Naive thymus-derived CD8-positive, alpha-beta T cell (primary cell): Measurements from ENCODE around the gene FLVCR1. TPM values are rescaled to one million over a fixed set of nuclear protein-coding genes. Genes with fewer than 3 reads are reported as not detected.

Experiments used
- ATAC-seq, 2 donors: fragments of 150-1000 bp; cut with Tn5 transposase in 1 of 2; sonication (Bioruptor Pico), chemical (Tn5 transposase) in 1 of 2; 1 replicate in 1 of 2; 2 replicates in 1 of 2; pipeline ENCODE4 v1.10.0; 2021; ENCODE audit warnings: mild to moderate bottlenecking in 2 of 2, moderate library complexity in 2 of 2
- POLR2A ChIA-PET: fragments of 350-600 bp; sonication (Branson Sonifier 250); formaldehyde crosslinking; loops from one replicate; lab custom pipeline; 2021; ENCODE audit warnings: antibody characterized with exemption; lab: Charles Lee
- DNase-seq, 10 donors: peaks; one replicate each; pipeline versions ENCODE4 v3.0.0 to v3.0.0-alpha.2; 2020 to 2022
- H3K27ac Mint-ChIP-seq, 10 donors: one replicate each; pipeline ENCODE4 v1.8.0; 2020 to 2022; ENCODE audit warnings: mild to moderate bottlenecking in 10 of 10, mixed read lengths in 10 of 10, moderate library complexity in 4 of 10, inconsistent platforms in 1 of 10
- H3K27me3 Mint-ChIP-seq, 5 donors: one replicate each; pipeline ENCODE4 v1.8.0; 2021 to 2022; ENCODE audit warnings: mixed read lengths in 5 of 5
- H3K36me3 Mint-ChIP-seq, 3 donors: one replicate each; pipeline ENCODE4 v1.8.0; 2020 to 2022; ENCODE audit warnings: mixed read lengths in 3 of 3, mild to moderate bottlenecking in 2 of 3, inconsistent platforms in 1 of 3
- H3K4me1 Mint-ChIP-seq, 4 donors: one replicate each; pipeline ENCODE4 v1.8.0; 2021 to 2022; ENCODE audit warnings: mixed read lengths in 4 of 4
- H3K4me3 Mint-ChIP-seq, 10 donors: one replicate each; pipeline ENCODE4 v1.8.0; 2020 to 2022; ENCODE audit warnings: mild to moderate bottlenecking in 10 of 10, mixed read lengths in 10 of 10, moderate library complexity in 6 of 10, inconsistent platforms in 1 of 10
- H3K9me3 Mint-ChIP-seq, 9 donors: one replicate each; pipeline ENCODE4 v1.8.0; 2020 to 2022; ENCODE audit warnings: mixed read lengths in 9 of 9, mild to moderate bottlenecking in 3 of 9, inconsistent platforms in 1 of 9, moderate library complexity in 1 of 9
- polyA plus RNA-seq, 3 donors: library from polyadenylated mRNA; unstranded; fragments of 300-500 nt; fragmentation: Illumina TruSeq; gene quantifications; one replicate each; pipeline ENCODE4 v1.2.3, GENCODE V29; 2021
- total RNA-seq, 8 experiments: library from RNA in 2 of 8; stranded (reverse) in 2 of 8; gene quantifications; one replicate each; pipeline ENCODE4 v1.2.3 and lab custom pipeline; 2021 to 2026

Gene FLVCR1
- total RNA-seq = 10 to 100 TPM; 10.7 to 15.0 TPM
- polyA plus RNA-seq = 1 to 10 TPM; 1.1 to 1.9 (median 1.2) TPM
- 7.9 to 25.1 (median 17.8) reads per million in 6 experiments for total RNA-seq (lab: John Stamatoyannopoulos, UW)

GRCh38 chr1:212857992-212858460 lies at the start of gene FLVCR1:
Gene FLVCR1, plus strand, starts transcription at chr1:212858275. Its CDS starts 178 bp downstream, at chr1:212858453.
- Mint-ChIP-seq H3K36me3 (peaks cover 5 to 12% (median 10%) of the 10 kb centered on the region in 3 donors), H3K27ac (peak within 1 kb of the TSS; percentile 85 to 97 (median 93)), H3K9me3 (peaks cover 0 to 4% (median 0%) of the 10 kb centered on the region in 9 donors), H3K4me3 (peak within 1 kb of the TSS in 8 of 10 donors; percentile 87 to 98 (median 94)), H3K4me1 (peaks cover 17 to 38% (median 30%) of the 10 kb centered on the region in 4 donors), H3K27me3 (no peaks in the 10 kb centered on the region)
- ATAC-seq (peak; percentile 95 to 97), DNase-seq (peak; percentile 66 to 93 (median 84))
- POLR2A ChIA-PET = interaction anchor here (1.0 to 2.1 kb wide), 5 partner anchors 57 to 299 kb away, joined by 4 to 11 read pairs (median 5); partner anchors contain the start of genes NSL1 and TATDN3

GRCh38 chr1:212814537-212815334 lies 43.3 kb upstream of the FLVCR1 start:
- Mint-ChIP-seq H3K27me3 (peaks cover 0 to 3% (median 0%) of the 10 kb centered on the region in 5 donors), H3K4me1 (peaks cover 0 to 6% (median 3%) of the 10 kb centered on the region in 4 donors), H3K36me3 (peaks cover 0 to 24% (median 4%) of the 10 kb centered on the region in 3 donors), H3K9me3 (no peaks in the 10 kb centered on the region), H3K4me3 (no peak overlapping the region), H3K27ac (no peak overlapping the region)
- peak in 1 of 10 donors; percentile 6 for DNase-seq
- ATAC-seq = no peak
- POLR2A ChIA-PET = no interaction called here

- no peak overlapping the region for H3K4me3 Mint-ChIP-seq
- POLR2A ChIA-PET = no interaction called here
- no peak overlapping the region for H3K27ac Mint-ChIP-seq
- H3K4me1 Mint-ChIP-seq = peaks cover 0 to 13% (median 4%) of the 10 kb centered on the region in 4 donors
- DNase-seq (no peak), ATAC-seq (no peak)
- H3K27me3 Mint-ChIP-seq = peaks cover 0 to 4% (median 0%) of the 10 kb centered on the region in 5 donors
- H3K36me3 Mint-ChIP-seq = peaks cover 0 to 20% (median 2%) of the 10 kb centered on the region in 3 donors
- H3K9me3 Mint-ChIP-seq = no peaks in the 10 kb centered on the region
Observed at GRCh38 chr1:212816567-212817278, 41.4 kb upstream of the FLVCR1 start.

GRCh38 chr1:212819726-212820125 lies 38.3 kb upstream of the FLVCR1 start:
- Mint-ChIP-seq H3K36me3 (peaks cover 8 to 10% (median 9%) of the 10 kb centered on the region in 3 donors), H3K4me3 (no peak overlapping the region), H3K9me3 (peaks cover 0 to 9% (median 6%) of the 10 kb centered on the region in 9 donors), H3K4me1 (peaks cover 0 to 13% (median 5%) of the 10 kb centered on the region in 4 donors), H3K27me3 (peaks cover 0 to 4% (median 0%) of the 10 kb centered on the region in 5 donors), H3K27ac (peak overlapping the region in 1 of 10 donors; percentile 8)
- ATAC-seq = no peak
- POLR2A ChIA-PET = no interaction called here
- no peak for DNase-seq

- H3K36me3 Mint-ChIP-seq = peaks cover 4 to 14% (median 12%) of the 10 kb centered on the region in 3 donors
- no peak for ATAC-seq
- H3K4me3 Mint-ChIP-seq = no peak overlapping the region
- POLR2A ChIA-PET = no interaction called here
- peaks cover 0 to 21% (median 12%) of the 10 kb centered on the region in 9 donors for H3K9me3 Mint-ChIP-seq
- peaks cover 0 to 13% (median 5%) of the 10 kb centered on the region in 4 donors for H3K4me1 Mint-ChIP-seq
- no peak for DNase-seq
- peaks cover 0 to 4% (median 0%) of the 10 kb centered on the region in 5 donors for H3K27me3 Mint-ChIP-seq
- H3K27ac Mint-ChIP-seq = no peak overlapping the region
Observed at GRCh38 chr1:212820969-212821368, 37.1 kb upstream of the FLVCR1 start.

- Mint-ChIP-seq H3K9me3 (peaks cover 0 to 37% (median 27%) of the 10 kb centered on the region in 9 donors), H3K36me3 (peaks cover 6 to 23% (median 18%) of the 10 kb centered on the region in 3 donors), H3K27ac (no peak overlapping the region), H3K4me3 (no peak overlapping the region), H3K4me1 (peaks cover 0 to 13% (median 5%) of the 10 kb centered on the region in 4 donors), H3K27me3 (peaks cover 0 to 4% (median 1%) of the 10 kb centered on the region in 5 donors)
- ATAC-seq (no peak), DNase-seq (no peak)
- POLR2A ChIA-PET = no interaction called here
Observed at GRCh38 chr1:212822956-212823355, 35.1 kb upstream of the FLVCR1 start.

GRCh38 chr1:212824201-212824600 lies 33.9 kb upstream of the FLVCR1 start:
- no peak overlapping the region for H3K27ac Mint-ChIP-seq
- H3K4me3 Mint-ChIP-seq = no peak overlapping the region
- no peak for ATAC-seq
- no peak for DNase-seq
- POLR2A ChIA-PET = no interaction called here
- peaks cover 0 to 11% (median 5%) of the 10 kb centered on the region in 4 donors for H3K4me1 Mint-ChIP-seq
- peaks cover 0 to 4% (median 1%) of the 10 kb centered on the region in 5 donors for H3K27me3 Mint-ChIP-seq
- H3K9me3 Mint-ChIP-seq = peaks cover 0 to 37% (median 27%) of the 10 kb centered on the region in 9 donors
- peaks cover 6 to 23% (median 18%) of the 10 kb centered on the region in 3 donors for H3K36me3 Mint-ChIP-seq

- DNase-seq (no peak), ATAC-seq (no peak)
- H3K27ac Mint-ChIP-seq = no peak overlapping the region
- peaks cover 0 to 37% (median 27%) of the 10 kb centered on the region in 9 donors for H3K9me3 Mint-ChIP-seq
- POLR2A ChIA-PET = no interaction called here
- no peak overlapping the region for H3K4me3 Mint-ChIP-seq
- peaks cover 0 to 2% (median 0%) of the 10 kb centered on the region in 5 donors for H3K27me3 Mint-ChIP-seq
- H3K36me3 Mint-ChIP-seq = peaks cover 6 to 23% (median 18%) of the 10 kb centered on the region in 3 donors
- H3K4me1 Mint-ChIP-seq = peaks cover 0 to 1% (median 0%) of the 10 kb centered on the region in 4 donors
Observed at GRCh38 chr1:212825798-212826452, 32.1 kb upstream of the FLVCR1 start.

GRCh38 chr1:212827171-212827776 lies 30.8 kb upstream of the FLVCR1 start:
- Mint-ChIP-seq H3K9me3 (peaks cover 0 to 37% (median 27%) of the 10 kb centered on the region in 9 donors), H3K4me1 (peaks cover 0 to 4% (median 2%) of the 10 kb centered on the region in 4 donors), H3K4me3 (no peak overlapping the region), H3K27ac (no peak overlapping the region), H3K27me3 (peaks cover 0 to 3% (median 0%) of the 10 kb centered on the region in 5 donors), H3K36me3 (peaks cover 6 to 23% (median 18%) of the 10 kb centered on the region in 3 donors)
- ATAC-seq = no peak
- POLR2A ChIA-PET = no interaction called here
- DNase-seq = no peak

- Mint-ChIP-seq H3K27ac (no peak overlapping the region), H3K4me1 (peaks cover 0 to 4% (median 2%) of the 10 kb centered on the region in 4 donors), H3K36me3 (peaks cover 6 to 23% (median 18%) of the 10 kb centered on the region in 3 donors), H3K27me3 (peaks cover 0 to 3% (median 0%) of the 10 kb centered on the region in 5 donors), H3K9me3 (peaks cover 0 to 37% (median 27%) of the 10 kb centered on the region in 9 donors), H3K4me3 (no peak overlapping the region)
- ATAC-seq (no peak), DNase-seq (no peak)
- POLR2A ChIA-PET = no interaction called here
Observed at GRCh38 chr1:212827831-212828278, 30.2 kb upstream of the FLVCR1 start.

GRCh38 chr1:212828395-212828794 lies 29.7 kb upstream of the FLVCR1 start:
- POLR2A ChIA-PET = no interaction called here
- H3K27me3 Mint-ChIP-seq = peaks cover 0 to 3% (median 0%) of the 10 kb centered on the region in 5 donors
- ATAC-seq = no peak

More at GRCh38 chr1:212828395-212828794, 29.7 kb upstream of the FLVCR1 start:
- Mint-ChIP-seq H3K9me3 (peaks cover 0 to 37% (median 26%) of the 10 kb centered on the region in 9 donors), H3K4me1 (peaks cover 0 to 4% (median 2%) of the 10 kb centered on the region in 4 donors), H3K36me3 (peaks cover 6 to 23% (median 18%) of the 10 kb centered on the region in 3 donors), H3K4me3 (no peak overlapping the region), H3K27ac (no peak overlapping the region)
- DNase-seq = no peak
